ENCODE measurements around the gene ZNF674. TPM values are rescaled to one million over a fixed set of nuclear protein-coding genes. Genes with fewer than 3 reads are reported as not detected.

Gene ZNF674
- total and polyA plus RNA-seq, 2 donors from 2014 or later: 1.4 to 6.3 TPM

- Histone ChIP-seq H3K9ac (ENCODE audit: low read length in 3 of 3) (no peak overlapping the region), H3K36me3 (ENCODE audit: control insufficient read depth in 2 of 3, insufficient read depth in 3 of 3, low read length in 3 of 3) (no peaks in the 10 kb centered on the region), H3K27ac (ENCODE audit: low read depth in 2 of 2, low read length in 2 of 2) (no peak overlapping the region), H3K9me3 (ENCODE audit: control insufficient read depth in 2 of 3, insufficient read depth in 1 of 3, low read length in 3 of 3) (no peaks in the 10 kb centered on the region), H3K4me1 (ENCODE audit: control insufficient read depth in 2 of 3, insufficient read depth in 2 of 3, low read depth in 1 of 3, low read length in 3 of 3) (no peaks in the 10 kb centered on the region), H3K27me3 (ENCODE audit: control insufficient read depth, insufficient read depth, low read length) (no peaks in the 10 kb centered on the region), H3K4me3 (ENCODE audit: low read length in 3 of 3) (no peak overlapping the region)
- FAIRE-seq (no peak), DNase-seq (peak in 1 of 5 donors; percentile 23)
- no peak for TF ChIP-seq CTCF (IDR thresholded peaks at IDR 0.05; ENCODE audit: borderline replicate concordance, extremely low read depth, insufficient read depth)
- intact Hi-C loops (cut with DNase I): no loop called here
Observed at GRCh38 chrX:46582966-46583365, 37.7 kb upstream of the ZNF674 start.

GRCh38 chrX:46582325-46582724, 37.1 kb upstream of the ZNF674 start:
- intact Hi-C loops (cut with DNase I): no loop called here
- DNase-seq: no peak
- no peak overlapping the region for H3K9ac ChIP-seq (ENCODE audit: low read length in 3 of 3)
- H3K36me3 ChIP-seq (ENCODE audit: control insufficient read depth in 2 of 3, insufficient read depth in 3 of 3, low read length in 3 of 3): no peaks in the 10 kb centered on the region
- FAIRE-seq: no peak
- no peak overlapping the region for H3K27ac ChIP-seq (ENCODE audit: low read depth in 2 of 2, low read length in 2 of 2)
- H3K4me3 ChIP-seq (ENCODE audit: low read length in 3 of 3): no peak overlapping the region
- no peaks in the 10 kb centered on the region for H3K27me3 ChIP-seq (ENCODE audit: control insufficient read depth, insufficient read depth, low read length)
- no peak for TF ChIP-seq CTCF (IDR thresholded peaks at IDR 0.05; ENCODE audit: borderline replicate concordance, extremely low read depth, insufficient read depth)
- no peaks in the 10 kb centered on the region for H3K4me1 ChIP-seq (ENCODE audit: control insufficient read depth in 2 of 3, insufficient read depth in 2 of 3, low read depth in 1 of 3, low read length in 3 of 3)
- no peaks in the 10 kb centered on the region for H3K9me3 ChIP-seq (ENCODE audit: control insufficient read depth in 2 of 3, insufficient read depth in 1 of 3, low read length in 3 of 3)

GRCh38 chrX:46580613-46581012, 35.4 kb upstream of the ZNF674 start:
- intact Hi-C loops (cut with DNase I): no loop called here
- DNase-seq: no peak
- H3K9me3 ChIP-seq (ENCODE audit: control insufficient read depth in 2 of 3, insufficient read depth in 1 of 3, low read length in 3 of 3): no peaks in the 10 kb centered on the region
- TF ChIP-seq CTCF (IDR thresholded peaks at IDR 0.05; ENCODE audit: borderline replicate concordance, extremely low read depth, insufficient read depth): no peak
- H3K4me3 ChIP-seq (ENCODE audit: low read length in 3 of 3): no peak overlapping the region
- FAIRE-seq: no peak
- H3K9ac ChIP-seq (ENCODE audit: low read length in 3 of 3): no peak overlapping the region
- no peaks in the 10 kb centered on the region for H3K27me3 ChIP-seq (ENCODE audit: control insufficient read depth, insufficient read depth, low read length)
- no peak overlapping the region for H3K27ac ChIP-seq (ENCODE audit: low read depth in 2 of 2, low read length in 2 of 2)
- no peaks in the 10 kb centered on the region for H3K36me3 ChIP-seq (ENCODE audit: control insufficient read depth in 2 of 3, insufficient read depth in 3 of 3, low read length in 3 of 3)
- H3K4me1 ChIP-seq (ENCODE audit: control insufficient read depth in 2 of 3, insufficient read depth in 2 of 3, low read depth in 1 of 3, low read length in 3 of 3): no peaks in the 10 kb centered on the region

GRCh38 chrX:46579250-46579649, 34.0 kb upstream of the ZNF674 start:
- intact Hi-C loops (cut with DNase I): no loop called here
- FAIRE-seq: no peak
- H3K27ac ChIP-seq (ENCODE audit: low read depth in 2 of 2, low read length in 2 of 2): no peak overlapping the region
- H3K9me3 ChIP-seq (ENCODE audit: control insufficient read depth in 2 of 3, insufficient read depth in 1 of 3, low read length in 3 of 3): no peaks in the 10 kb centered on the region
- no peaks in the 10 kb centered on the region for H3K36me3 ChIP-seq (ENCODE audit: control insufficient read depth in 2 of 3, insufficient read depth in 3 of 3, low read length in 3 of 3)
- no peak overlapping the region for H3K4me3 ChIP-seq (ENCODE audit: low read length in 3 of 3)
- H3K4me1 ChIP-seq (ENCODE audit: control insufficient read depth in 2 of 3, insufficient read depth in 2 of 3, low read depth in 1 of 3, low read length in 3 of 3): no peaks in the 10 kb centered on the region
- H3K9ac ChIP-seq (ENCODE audit: low read length in 3 of 3): no peak overlapping the region
- no peak for DNase-seq
- no peak for TF ChIP-seq CTCF (IDR thresholded peaks at IDR 0.05; ENCODE audit: borderline replicate concordance, extremely low read depth, insufficient read depth)
- no peaks in the 10 kb centered on the region for H3K27me3 ChIP-seq (ENCODE audit: control insufficient read depth, insufficient read depth, low read length)
